WERI-Rb-1 (cell line): ENCODE data around the gene PLCXD1.
A peak's percentile ranks its signal among the peaks of the same experiment; 100 is the strongest.

ENCODE experiments used
- DNase-seq: peaks from one replicate; pipeline ENCODE4 v3.0.0-alpha.2; 2020
- H3K27ac ChIP-seq: fragments of 250-450 bp; sonication (Bioruptor Pico); 2 replicates; pipeline ENCODE4 v1.5.1; 2020; ENCODE audit warnings: mild to moderate bottlenecking, moderate library complexity
- H3K27me3 ChIP-seq: fragments of 250-450 bp; sonication (Bioruptor Pico); 2 replicates; pipeline ENCODE4 v1.5.1; 2021; ENCODE audit warnings: mild to moderate bottlenecking, low read depth, moderate library complexity; ENCODE audit not compliant: insufficient read depth, severe bottlenecking
- H3K36me3 ChIP-seq: fragments of 250-450 bp; sonication (Bioruptor Pico); 2 replicates; pipeline ENCODE4 v1.5.1; 2020; ENCODE audit warnings: mild to moderate bottlenecking, moderate library complexity
- H3K4me3 ChIP-seq: 2 replicates; pipeline ENCODE4 v1.5.1; 2011; ENCODE audit warnings: low read depth, mild to moderate bottlenecking, control low read depth, low read length
- H3K9me3 ChIP-seq: fragments of 250-450 bp; sonication (Bioruptor Pico); 2 replicates; pipeline ENCODE4 v1.5.1; 2021; ENCODE audit warnings: mild to moderate bottlenecking, moderate library complexity; ENCODE audit not compliant: severe bottlenecking
- CTCF ChIP-seq: IDR thresholded peaks from 2 replicates; pipeline ENCODE4 v1.5.1; 2011; ENCODE audit warnings: low read depth, mild to moderate bottlenecking, control low read depth, inconsistent platforms, low read length

PLCXD1 gene

GRCh38 chrX:264634-265455, 16.3 kb upstream of the PLCXD1 start:
- Histone ChIP-seq H3K4me3 (no peak overlapping the region), H3K36me3 (no peaks in the 10 kb centered on the region), H3K27ac (no peak overlapping the region), H3K9me3 (no peaks in the 10 kb centered on the region), H3K27me3 (no peaks in the 10 kb centered on the region)
- DNase-seq, result peak; percentile 3
- TF ChIP-seq CTCF, result no peak

GRCh38 chrX:265502-265901, 15.7 kb upstream of the PLCXD1 start:
- Histone ChIP-seq H3K9me3 (no peaks in the 10 kb centered on the region), H3K36me3 (no peaks in the 10 kb centered on the region), H3K4me3 (no peak overlapping the region), H3K27me3 (no peaks in the 10 kb centered on the region), H3K27ac (no peak overlapping the region)
- DNase-seq, result peak; percentile 3
- no peak for TF ChIP-seq CTCF

- H3K4me3 ChIP-seq, result no peak overlapping the region
- TF ChIP-seq CTCF, result no peak
- no peak overlapping the region for H3K27ac ChIP-seq
- no peaks in the 10 kb centered on the region for H3K9me3 ChIP-seq
- no peaks in the 10 kb centered on the region for H3K27me3 ChIP-seq
- no peaks in the 10 kb centered on the region for H3K36me3 ChIP-seq
- DNase-seq, result peak; percentile 4
These were observed 13.4 kb upstream of the PLCXD1 start for GRCh38 chrX:267771-268261.

- no peak for TF ChIP-seq CTCF
- no peak overlapping the region for H3K4me3 ChIP-seq
These were observed 10.3 kb upstream of the PLCXD1 start for GRCh38 chrX:270848-271367.

GRCh38 chrX:274904-275475, 6.2 kb upstream of the PLCXD1 start:
- DNase-seq, result peak; percentile 89
- Histone ChIP-seq H3K36me3 (no peaks in the 10 kb centered on the region), H3K9me3 (no peaks in the 10 kb centered on the region), H3K27ac (peak overlapping the region; percentile 86), H3K4me3 (peak overlapping the region; percentile 58), H3K27me3 (no peaks in the 10 kb centered on the region)
- no peak for TF ChIP-seq CTCF

More at GRCh38 chrX:270848-271367, 10.3 kb upstream of the PLCXD1 start:
- no peaks in the 10 kb centered on the region for H3K36me3 ChIP-seq
- H3K9me3 ChIP-seq, result no peaks in the 10 kb centered on the region
- H3K27me3 ChIP-seq, result no peaks in the 10 kb centered on the region
- DNase-seq, result peak; percentile 4
- no peak overlapping the region for H3K27ac ChIP-seq
